ENCODE measurements around the gene NAXD. TPM values are rescaled to one million over a fixed set of nuclear protein-coding genes. Genes with fewer than 3 reads are reported as not detected.

NAXD gene
- 18.1 and 26.4 TPM in 2 replicates for total RNA-seq

GRCh38 chr13:110615322-110616102 is at the start of gene NAXD:
Gene NAXD, plus strand, starts transcription at chr13:110615545. Its CDS starts 57 bp downstream, at chr13:110615602.

Other genes starting within 250 kb of the NAXD start
- 12.6 and 13.0 TPM in 2 replicates for gene RAB20, start 53.8 kb upstream of the NAXD start, total RNA-seq
- 67.5 and 313 TPM in 2 replicates for gene CARS2, start 90.6 kb downstream of the NAXD start, total RNA-seq
- gene ING1, start 98.2 kb downstream of the NAXD start, total RNA-seq, result 8.8 and 16.5 TPM in 2 replicates

Measured in placental epithelial cell (primary cell).